ENCODE measurements around the gene BPIFB3. TPM values are rescaled to one million over a fixed set of nuclear protein-coding genes. Genes with fewer than 3 reads are reported as not detected.

The BPIFB3 gene
- polyA plus RNA-seq, 10 donors: not detected

- no peak for DNase-seq
These were observed 8.6 kb downstream of the BPIFB3 start for GRCh38 chr20:33062105-33062824.

DNA sequence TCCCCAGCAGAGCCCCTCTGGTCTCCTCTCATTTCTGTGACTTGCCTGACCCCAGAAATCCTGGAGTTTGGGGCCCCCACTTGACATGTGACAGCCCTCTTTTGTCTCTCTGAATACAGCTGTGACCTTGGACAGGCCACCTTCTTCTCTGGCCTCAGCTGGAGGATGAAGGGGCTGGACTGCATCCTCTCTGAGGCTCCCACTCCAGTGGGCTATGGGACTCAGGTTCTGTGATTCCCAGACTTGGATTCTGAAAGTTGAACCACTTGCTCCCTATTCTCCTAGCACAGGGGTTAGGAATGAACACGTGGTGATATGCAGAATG, 9.1 kb downstream of the BPIFB3 start:
- DNase-seq: no peak

DNA sequence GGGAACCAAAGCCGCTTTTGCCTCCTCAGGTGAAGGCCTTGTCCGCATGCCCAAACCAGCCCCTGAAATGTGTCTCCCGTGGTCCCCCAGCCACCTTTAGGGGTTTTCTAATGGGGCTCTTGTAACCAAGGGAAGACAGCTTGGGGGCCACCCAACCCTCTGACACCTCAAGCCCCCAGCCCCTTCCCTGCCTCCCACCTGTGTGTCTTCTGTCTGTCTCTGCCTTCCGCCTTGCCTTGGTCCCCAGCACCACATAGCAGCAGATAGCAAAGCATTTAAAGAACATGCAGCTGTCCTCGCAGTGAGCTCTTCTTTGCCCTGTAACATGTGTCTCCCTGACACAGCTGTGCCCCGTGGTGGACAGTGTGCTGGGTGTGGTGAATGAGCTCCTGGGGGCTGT, 9.6 kb downstream of the BPIFB3 start:
- DNase-seq: no peak

DNA sequence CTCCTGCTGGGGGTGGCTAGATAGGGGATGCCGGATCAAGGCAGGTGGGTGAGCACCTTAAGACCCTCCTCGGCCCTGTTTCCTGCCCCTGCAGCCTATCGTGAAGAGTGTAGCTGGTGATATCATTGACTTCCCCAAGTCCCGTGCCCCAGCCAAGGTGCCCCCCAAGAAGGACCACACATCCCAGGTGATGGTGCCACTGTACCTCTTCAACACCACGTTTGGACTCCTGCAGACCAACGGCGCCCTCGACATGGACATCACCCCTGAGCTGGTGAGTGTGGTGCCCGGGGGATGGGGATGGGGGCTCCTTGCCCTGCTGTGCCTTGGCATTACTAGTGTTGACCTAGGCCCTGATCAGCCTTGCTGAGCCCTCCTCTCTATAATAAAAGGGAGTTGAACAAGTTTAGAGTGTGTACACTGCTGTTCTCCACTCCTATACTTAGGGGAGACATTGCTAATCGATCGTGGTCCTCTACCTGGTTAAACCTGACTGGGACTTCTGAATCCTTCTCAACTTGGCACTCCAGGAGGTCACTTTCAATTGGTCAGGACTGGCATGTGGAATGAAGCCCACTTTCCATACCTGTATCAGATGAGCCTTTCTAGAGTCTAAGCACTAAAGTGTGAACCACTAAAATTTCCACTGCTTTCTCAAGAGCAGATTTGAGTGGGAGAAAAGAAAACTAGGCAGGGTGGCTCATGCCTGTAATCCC, 11.0 kb downstream of the BPIFB3 start:
- DNase-seq: no peak

GRCh38 chr20:33065785-33066184, 12.1 kb downstream of the BPIFB3 start:
- no peak for DNase-seq

DNA sequence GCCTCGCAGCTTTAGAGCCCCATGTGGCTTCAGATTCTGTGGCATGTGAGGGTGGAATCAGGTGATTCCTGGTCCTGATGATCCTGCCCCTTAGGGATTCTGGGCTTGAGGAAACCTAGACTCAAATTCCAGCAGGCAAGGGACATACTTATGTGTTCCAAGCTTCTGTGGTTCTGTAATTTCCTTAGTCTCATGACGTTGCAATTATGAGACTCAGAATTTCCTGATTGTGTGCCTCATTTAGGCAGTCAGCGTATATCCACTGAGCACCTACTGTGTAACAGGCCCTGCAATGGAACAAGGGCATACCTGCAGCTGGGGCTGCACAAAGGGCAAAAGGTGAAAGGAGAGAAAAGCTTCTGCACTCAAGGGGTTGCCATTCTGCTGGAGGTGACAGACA, 14.1 kb downstream of the BPIFB3 start:
- no peak for DNase-seq

- no peak for DNase-seq
These were observed 14.7 kb downstream of the BPIFB3 start for GRCh38 chr20:33068251-33068939.

DNA sequence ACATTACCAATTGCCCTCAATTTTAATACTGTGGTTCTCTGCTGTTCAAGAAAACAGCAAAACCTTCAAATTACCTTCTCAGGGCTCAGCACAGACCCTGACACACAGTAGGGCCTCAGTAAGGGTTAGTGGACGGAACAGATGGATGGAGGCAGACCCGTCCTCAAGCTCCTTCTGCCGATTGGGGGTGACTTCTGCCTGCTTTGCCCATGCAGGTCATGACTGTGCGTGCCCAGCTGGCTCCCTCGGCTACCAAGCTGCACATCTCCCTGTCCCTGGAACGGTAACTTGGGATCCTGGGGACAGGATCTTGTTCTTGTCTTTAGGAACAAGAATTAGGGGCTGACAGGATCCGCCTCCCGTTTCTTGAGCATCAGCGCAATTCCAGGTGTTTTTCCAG, 16.0 kb downstream of the BPIFB3 start:
- DNase-seq: no peak

GRCh38 chr20:33070111-33071053, 16.7 kb downstream of the BPIFB3 start:
- no peak for DNase-seq

- no peak for DNase-seq
These were observed 17.5 kb downstream of the BPIFB3 start for GRCh38 chr20:33071198-33071597.

- no peak for DNase-seq
These were observed 18.7 kb downstream of the BPIFB3 start for GRCh38 chr20:33072362-33072761.

DNA sequence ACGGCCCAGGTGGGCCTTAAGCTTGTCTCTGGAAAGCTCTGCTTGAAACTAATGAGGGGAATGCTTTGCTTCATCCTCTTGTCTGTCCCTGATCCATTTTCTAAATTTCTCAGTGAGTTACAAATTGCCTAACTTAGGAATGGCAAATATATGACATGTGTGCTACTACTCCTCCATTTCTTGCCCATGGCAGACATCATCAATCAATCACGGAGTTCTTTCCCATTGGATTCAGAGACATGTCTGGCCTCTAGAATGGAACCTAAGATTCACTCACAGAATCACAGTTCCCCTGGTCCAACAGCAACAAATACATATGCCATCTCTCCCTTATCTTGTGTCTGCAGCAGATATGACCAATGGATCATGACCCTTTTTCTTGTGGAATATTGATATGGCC, 19.1 kb downstream of the BPIFB3 start:
- DNase-seq: no peak

DNA sequence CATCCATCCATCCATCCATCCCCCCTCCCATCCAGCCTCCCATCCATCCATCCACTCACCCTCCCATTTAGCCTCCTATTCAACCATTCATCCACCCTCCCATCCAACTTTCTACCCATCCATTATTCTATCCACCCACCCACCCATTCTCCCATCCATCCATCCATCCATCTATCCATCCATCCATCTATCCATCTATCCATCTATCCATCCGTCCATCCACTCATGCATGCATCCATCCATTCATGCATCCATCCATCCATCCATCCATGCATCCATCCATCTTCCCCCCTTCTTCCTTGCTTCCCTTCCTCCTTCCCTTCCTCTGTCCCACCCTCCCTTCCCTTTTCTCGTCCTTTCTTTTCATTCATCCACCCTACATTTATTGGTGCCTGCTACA, 21.0 kb downstream of the BPIFB3 start:
- no peak for DNase-seq

GRCh38 chr20:33075281-33075680, 21.6 kb downstream of the BPIFB3 start:
- DNase-seq: no peak

- DNase-seq: no peak
These were observed 23.1 kb downstream of the BPIFB3 start for GRCh38 chr20:33076662-33077372.

DNA sequence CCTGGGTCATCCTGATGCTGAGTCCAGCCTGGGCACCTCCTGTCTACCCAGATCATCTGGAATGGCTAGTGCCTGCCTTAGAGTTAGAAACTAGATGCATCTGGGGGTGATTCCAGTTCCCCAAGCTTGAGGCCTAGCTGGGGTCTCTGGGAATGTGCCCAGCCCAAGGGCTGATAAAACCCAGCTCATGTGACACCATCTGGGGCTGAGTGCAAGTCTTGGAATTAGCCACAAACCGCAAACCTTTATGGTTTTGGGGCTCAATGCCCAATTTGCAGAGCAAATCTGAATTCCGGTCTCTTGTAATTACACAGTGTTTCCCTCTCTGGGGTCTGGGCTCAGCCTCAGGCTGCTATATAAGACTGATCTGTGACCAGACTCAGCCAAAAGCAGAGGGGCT, 25.6 kb downstream of the BPIFB3 start, which contains the start of gene BPIFB4:
Gene BPIFB4 (plus strand): TSS at position 385 of the 400 bp plus-strand sequence. CDS start 1,884 bp downstream, outside the sequence.
- DNase-seq: peak in 1 of 3 donors; percentile 10

DNA sequence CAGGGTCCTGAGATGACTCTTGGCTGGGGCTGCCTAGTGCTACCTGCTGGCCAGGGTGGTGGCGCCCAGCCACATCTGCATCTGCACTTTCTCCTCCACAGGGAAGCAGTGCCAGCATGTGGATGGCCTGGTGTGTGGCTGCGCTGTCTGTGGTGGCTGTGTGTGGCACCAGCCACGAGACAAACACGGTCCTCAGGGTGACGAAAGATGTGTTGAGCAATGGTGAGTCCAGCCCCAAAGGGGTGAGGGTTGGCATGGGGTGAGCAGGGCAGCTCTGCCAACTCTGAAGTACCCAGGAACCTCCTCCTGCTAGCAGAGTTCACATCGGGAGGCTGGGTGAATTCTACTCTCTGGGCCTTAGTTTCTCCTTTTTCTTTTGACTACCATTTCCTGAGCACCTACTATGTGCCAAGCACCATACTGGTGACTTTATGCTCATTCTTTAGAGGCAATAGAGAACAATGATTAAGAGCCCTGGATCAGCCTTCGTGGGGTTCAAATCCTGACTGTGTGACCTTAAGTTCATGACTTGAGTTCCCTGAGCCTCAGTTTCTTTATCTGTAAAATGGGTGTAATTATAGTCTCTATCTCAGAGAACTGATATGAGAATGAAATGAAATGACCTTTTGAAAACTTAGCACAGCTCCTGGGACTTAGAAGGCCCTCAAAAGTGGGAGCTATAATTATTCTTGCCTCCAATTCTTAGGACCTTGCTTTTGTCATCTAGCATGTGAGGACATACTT, 27.9 kb downstream of the BPIFB3 start:
- DNase-seq: no peak

DNA sequence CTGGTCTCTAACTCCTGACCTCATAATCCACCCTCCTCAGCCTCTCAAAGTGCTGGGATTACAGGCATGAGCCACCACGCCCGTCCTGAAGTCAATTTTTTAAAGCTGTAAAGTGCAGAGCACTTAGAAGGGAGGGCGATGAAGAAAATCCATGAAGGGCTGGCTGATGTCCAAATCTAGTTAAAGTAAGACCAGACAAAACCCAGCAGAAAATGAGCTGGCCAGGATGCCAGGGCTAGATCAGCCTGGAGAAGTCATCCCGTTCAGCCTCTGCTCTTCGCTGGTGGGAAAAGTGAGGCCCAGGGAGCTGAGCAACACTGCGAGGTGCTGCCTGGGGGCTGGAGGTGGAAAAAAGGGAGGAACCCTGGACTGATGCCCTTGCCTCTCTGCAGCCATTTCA, 28.8 kb downstream of the BPIFB3 start:
- no peak for DNase-seq

- no peak for DNase-seq
These were observed 30.0 kb downstream of the BPIFB3 start for GRCh38 chr20:33083544-33084340.

DNA sequence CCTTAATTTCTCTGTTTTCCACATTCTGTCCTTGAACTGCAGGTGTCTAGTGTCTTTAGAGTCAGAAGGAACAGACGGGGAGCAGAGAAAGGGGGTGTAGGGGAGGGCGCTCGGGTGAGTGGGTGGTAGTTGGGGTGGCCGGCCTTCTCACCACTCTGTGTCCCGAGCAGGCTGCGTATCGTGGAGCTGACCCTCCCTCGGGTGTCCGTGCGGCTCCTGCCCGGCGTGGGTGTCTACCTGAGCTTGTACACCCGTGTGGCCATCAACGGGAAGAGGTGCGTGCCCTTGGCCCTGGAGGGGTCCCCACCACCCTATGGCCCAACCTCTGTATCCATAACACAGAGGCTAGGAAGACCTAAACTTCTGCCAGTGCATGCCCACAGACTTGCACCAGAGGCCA, 31.0 kb downstream of the BPIFB3 start:
- DNase-seq: no peak

Measured in muscle of back (tissue), 11 donors.